ENCODE results near the gene SPSB2.

Gene SPSB2

GRCh38 chr12:6827982-6828780 lies 44.9 kb downstream of the SPSB2 start, which contains the start of gene P3H3:
Gene P3H3 (plus strand): TSS chr12:6828407. CDS start chr12:6828441, 34 bp downstream.
- 0 out of 2 replicates have a peak, but pooled peaks have one; percentile 4 for TF ChIP-seq CTCF (IDR thresholded peaks at IDR 0.05; ENCODE audit: low read depth, low read length)
- no peaks in the 10 kb centered on the region for H3K27me3 ChIP-seq (ENCODE audit: insufficient read depth, low read depth, severe bottlenecking)
- H3K36me3 ChIP-seq: peaks cover 56% of the 10 kb centered on the region
- peak; percentile 49 for DNase-seq
- peak within 1 kb of the TSS; percentile 91 for H3K27ac ChIP-seq
- no peaks in the 10 kb centered on the region for H3K9me3 ChIP-seq (ENCODE audit: severe bottlenecking)
- H3K4me3 ChIP-seq (ENCODE audit: low read depth, low read length): peak within 1 kb of the TSS; percentile 67

GRCh38 chr12:6827437-6827911 lies 45.6 kb downstream of the SPSB2 start:
- 0 out of 2 replicates have a peak overlapping the region, but pooled peaks have one; percentile 5 for H3K4me3 ChIP-seq (ENCODE audit: low read depth, low read length)
- peak overlapping the region; percentile 64 for H3K27ac ChIP-seq
- H3K27me3 ChIP-seq (ENCODE audit: insufficient read depth, low read depth, severe bottlenecking): no peaks in the 10 kb centered on the region

GRCh38 chr12:6826734-6827436 lies 46.2 kb downstream of the SPSB2 start:
- Histone ChIP-seq H3K36me3 (peaks cover 46% of the 10 kb centered on the region), H3K4me3 (ENCODE audit: low read depth, low read length) (no peak overlapping the region), H3K27ac (peak overlapping the region; percentile 64), H3K27me3 (ENCODE audit: insufficient read depth, low read depth, severe bottlenecking) (no peaks in the 10 kb centered on the region), H3K9me3 (ENCODE audit: severe bottlenecking) (no peaks in the 10 kb centered on the region)
- 0 out of 2 replicates have a peak, but pooled peaks have one; percentile 2 for TF ChIP-seq CTCF (IDR thresholded peaks at IDR 0.05; ENCODE audit: low read depth, low read length)
- DNase-seq: peak; percentile 18

More at GRCh38 chr12:6827437-6827911, 45.6 kb downstream of the SPSB2 start:
- no peaks in the 10 kb centered on the region for H3K9me3 ChIP-seq (ENCODE audit: severe bottlenecking)
- DNase-seq: peak; percentile 96
- no peak for TF ChIP-seq CTCF (IDR thresholded peaks at IDR 0.05; ENCODE audit: low read depth, low read length)
- peaks cover 52% of the 10 kb centered on the region for H3K36me3 ChIP-seq

- TF ChIP-seq CTCF (IDR thresholded peaks at IDR 0.05; ENCODE audit: low read depth, low read length): no peak
- Histone ChIP-seq H3K36me3 (peaks cover 40% of the 10 kb centered on the region), H3K4me3 (ENCODE audit: low read depth, low read length) (no peak overlapping the region), H3K9me3 (ENCODE audit: severe bottlenecking) (no peaks in the 10 kb centered on the region), H3K27me3 (ENCODE audit: insufficient read depth, low read depth, severe bottlenecking) (no peaks in the 10 kb centered on the region), H3K27ac (peak overlapping the region; percentile 64)
- DNase-seq: no peak
Observed at GRCh38 chr12:6826125-6826733, 46.9 kb downstream of the SPSB2 start.

GRCh38 chr12:6825398-6826124 lies 47.5 kb downstream of the SPSB2 start:
- Histone ChIP-seq H3K36me3 (peaks cover 34% of the 10 kb centered on the region), H3K4me3 (ENCODE audit: low read depth, low read length) (no peak overlapping the region), H3K27ac (peak overlapping the region; percentile 25)

More at GRCh38 chr12:6825398-6826124, 47.5 kb downstream of the SPSB2 start:
- Histone ChIP-seq H3K27me3 (ENCODE audit: insufficient read depth, low read depth, severe bottlenecking) (no peaks in the 10 kb centered on the region), H3K9me3 (ENCODE audit: severe bottlenecking) (no peaks in the 10 kb centered on the region)
- DNase-seq: peak; percentile 93
- peak; percentile 93 for TF ChIP-seq CTCF (IDR thresholded peaks at IDR 0.05; ENCODE audit: low read depth, low read length)
